ENCODE measurements around the gene PDZRN4.

The PDZRN4 gene

GRCh38 chr12:41557344-41557743, 369.2 kb downstream of the PDZRN4 start:
- TF ChIP-seq FOXP2 (optimal IDR thresholded peaks at IDR 0.05; ENCODE audit: borderline replicate concordance, extremely low read depth, extremely low read length, insufficient read depth): no peak
- no peak for TF ChIP-seq SIN3A (IDR thresholded peaks at IDR 0.05; ENCODE audit: borderline replicate concordance, insufficient read depth, low read length)
- no peak for TF ChIP-seq REST (IDR thresholded peaks at IDR 0.05; ENCODE audit: insufficient read depth in 1 of 2, low read depth in 2 of 2, low read length in 2 of 2)
- TF ChIP-seq TAF1 (IDR thresholded peaks at IDR 0.05; ENCODE audit: borderline replicate concordance, insufficient read depth, low read length): no peak

GRCh38 chr12:41558671-41559070, 370.6 kb downstream of the PDZRN4 start:
- TF ChIP-seq TAF1 (IDR thresholded peaks at IDR 0.05; ENCODE audit: borderline replicate concordance, insufficient read depth, low read length) (no peak), SIN3A (IDR thresholded peaks at IDR 0.05; ENCODE audit: borderline replicate concordance, insufficient read depth, low read length) (no peak), FOXP2 (optimal IDR thresholded peaks at IDR 0.05; ENCODE audit: borderline replicate concordance, extremely low read depth, extremely low read length, insufficient read depth) (no peak), POLR2AphosphoS5 (IDR thresholded peaks at IDR 0.05; ENCODE audit: low read depth, low read length) (no peak), REST (IDR thresholded peaks at IDR 0.05; ENCODE audit: insufficient read depth in 1 of 2, low read depth in 2 of 2, low read length in 2 of 2) (no peak)

GRCh38 chr12:41563051-41563450, 374.9 kb downstream of the PDZRN4 start:
- TF ChIP-seq TAF1 (IDR thresholded peaks at IDR 0.05; ENCODE audit: borderline replicate concordance, insufficient read depth, low read length) (no peak), POLR2AphosphoS5 (IDR thresholded peaks at IDR 0.05; ENCODE audit: low read depth, low read length) (no peak), REST (IDR thresholded peaks at IDR 0.05; ENCODE audit: insufficient read depth in 1 of 2, low read depth in 2 of 2, low read length in 2 of 2) (no peak), FOXP2 (optimal IDR thresholded peaks at IDR 0.05; ENCODE audit: borderline replicate concordance, extremely low read depth, extremely low read length, insufficient read depth) (no peak), SIN3A (IDR thresholded peaks at IDR 0.05; ENCODE audit: borderline replicate concordance, insufficient read depth, low read length) (no peak)

- TF ChIP-seq TAF1 (IDR thresholded peaks at IDR 0.05; ENCODE audit: borderline replicate concordance, insufficient read depth, low read length): no peak
- no peak for TF ChIP-seq POLR2AphosphoS5 (IDR thresholded peaks at IDR 0.05; ENCODE audit: low read depth, low read length)
- no peak for TF ChIP-seq FOXP2 (optimal IDR thresholded peaks at IDR 0.05; ENCODE audit: borderline replicate concordance, extremely low read depth, extremely low read length, insufficient read depth)
- no peak for TF ChIP-seq SIN3A (IDR thresholded peaks at IDR 0.05; ENCODE audit: borderline replicate concordance, insufficient read depth, low read length)
- no peak for TF ChIP-seq REST (IDR thresholded peaks at IDR 0.05; ENCODE audit: insufficient read depth in 1 of 2, low read depth in 2 of 2, low read length in 2 of 2)
These were observed 376.7 kb downstream of the PDZRN4 start for GRCh38 chr12:41564816-41565215.

GRCh38 chr12:41566703-41567102, 378.6 kb downstream of the PDZRN4 start:
- TF ChIP-seq SIN3A (IDR thresholded peaks at IDR 0.05; ENCODE audit: borderline replicate concordance, insufficient read depth, low read length): no peak
- no peak for TF ChIP-seq TAF1 (IDR thresholded peaks at IDR 0.05; ENCODE audit: borderline replicate concordance, insufficient read depth, low read length)
- no peak for TF ChIP-seq FOXP2 (optimal IDR thresholded peaks at IDR 0.05; ENCODE audit: borderline replicate concordance, extremely low read depth, extremely low read length, insufficient read depth)
- TF ChIP-seq REST (IDR thresholded peaks at IDR 0.05; ENCODE audit: insufficient read depth in 1 of 2, low read depth in 2 of 2, low read length in 2 of 2): no peak
- no peak for TF ChIP-seq POLR2AphosphoS5 (IDR thresholded peaks at IDR 0.05; ENCODE audit: low read depth, low read length)

Measured in PFSK-1 (cell line).